ENCODE data around the gene HECTD2. TPM values are rescaled to one million over a fixed set of nuclear protein-coding genes. Genes with fewer than 3 reads are reported as not detected.
A peak's percentile ranks its signal among the peaks of the same experiment; 100 is the strongest.

Gene HECTD2
- total RNA-seq, 6 donors from 2014 or later, result 5.0 to 14.5 (median 9.2) TPM

DNA sequence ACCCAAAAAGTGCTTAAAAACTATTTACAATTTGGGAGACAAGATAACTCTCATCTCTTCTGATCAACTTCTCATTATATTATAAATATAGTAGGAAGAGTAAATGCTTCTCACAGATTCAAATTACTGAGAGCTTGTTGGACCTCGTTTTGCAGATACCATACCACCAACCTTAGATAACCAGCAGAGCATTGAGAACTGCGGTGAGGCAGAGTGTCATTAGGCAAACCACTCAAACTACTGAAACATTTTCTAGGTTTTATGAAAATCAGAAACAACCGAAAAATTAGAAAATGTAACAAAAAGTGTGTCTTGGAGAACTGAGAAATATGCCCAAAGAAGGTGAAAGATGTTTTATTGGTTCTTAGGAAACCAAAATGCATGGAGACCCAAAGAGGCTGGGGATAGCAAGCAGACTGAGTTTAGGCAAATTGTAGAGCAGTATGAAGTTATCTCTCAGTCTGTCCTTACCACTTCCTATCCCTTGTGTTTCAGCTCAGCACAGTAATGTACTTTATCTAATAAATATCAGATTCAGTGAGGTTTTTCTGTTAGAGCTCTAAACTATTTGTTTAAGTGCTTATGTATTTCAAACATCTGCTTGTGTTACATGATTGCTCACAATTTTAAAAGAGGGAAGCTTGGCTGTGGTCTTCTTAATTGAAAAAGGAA lies 77.9 kb downstream of the HECTD2 start:
- 81 to 88% methylated on average over 3 of the region's 3 CpGs for WGBS, 2 donors
- no peak for TF ChIP-seq EP300 (IDR thresholded peaks at IDR 0.05)
- TF ChIP-seq POLR2A (IDR thresholded peaks at IDR 0.05), result no peak
- no peak for TF ChIP-seq CTCF (IDR thresholded peaks at IDR 0.05)
- TF ChIP-seq POLR2AphosphoS5 (IDR thresholded peaks at IDR 0.05), result no peak
- Histone ChIP-seq H3K36me3 (peaks cover 0 to 11% (median 0%) of the 10 kb centered on the region in 4 donors), H3K27ac (no peak overlapping the region), H3K4me3 (no peak overlapping the region), H3K4me1 (no peaks in the 10 kb centered on the region), H3K9me3 (no peaks in the 10 kb centered on the region), H3K27me3 (no peaks in the 10 kb centered on the region)
- DNase-seq, result no peak
- no peak for ATAC-seq (ENCODE audit: low FRiP score in 2 of 2)

- TF ChIP-seq POLR2AphosphoS5 (IDR thresholded peaks at IDR 0.05) (no peak), CTCF (IDR thresholded peaks at IDR 0.05) (peak in 5 of 6 experiments; percentile 7 to 46 (median 25))
- H3K9me3 ChIP-seq, result no peaks in the 10 kb centered on the region
- no peak for ATAC-seq (ENCODE audit: low FRiP score in 2 of 2)
- peaks cover 0 to 7% (median 0%) of the 10 kb centered on the region in 4 donors for H3K36me3 ChIP-seq
- H3K27me3 ChIP-seq, result no peaks in the 10 kb centered on the region
- no peak overlapping the region for H3K27ac ChIP-seq
- 49 to 58% methylated on average over 2 of the region's 2 CpGs for WGBS, 2 donors
- no peak overlapping the region for H3K4me3 ChIP-seq
- no peak for DNase-seq
- H3K4me1 ChIP-seq, result no peaks in the 10 kb centered on the region
Observed at GRCh38 chr10:91493313-91493712, 83.2 kb downstream of the HECTD2 start.

- ATAC-seq (ENCODE audit: low FRiP score in 2 of 2), result no peak
- Histone ChIP-seq H3K4me1 (no peaks in the 10 kb centered on the region), H3K36me3 (peaks cover 0 to 21% (median 1%) of the 10 kb centered on the region in 4 donors), H3K9me3 (no peaks in the 10 kb centered on the region), H3K27ac (no peak overlapping the region), H3K27me3 (no peaks in the 10 kb centered on the region), H3K4me3 (no peak overlapping the region)
- DNase-seq, result no peak
- TF ChIP-seq POLR2AphosphoS5 (IDR thresholded peaks at IDR 0.05) (no peak), CTCF (IDR thresholded peaks at IDR 0.05) (no peak), EP300 (IDR thresholded peaks at IDR 0.05) (no peak), POLR2A (IDR thresholded peaks at IDR 0.05) (no peak)
Observed at GRCh38 chr10:91495402-91495801, 85.3 kb downstream of the HECTD2 start.

DNA sequence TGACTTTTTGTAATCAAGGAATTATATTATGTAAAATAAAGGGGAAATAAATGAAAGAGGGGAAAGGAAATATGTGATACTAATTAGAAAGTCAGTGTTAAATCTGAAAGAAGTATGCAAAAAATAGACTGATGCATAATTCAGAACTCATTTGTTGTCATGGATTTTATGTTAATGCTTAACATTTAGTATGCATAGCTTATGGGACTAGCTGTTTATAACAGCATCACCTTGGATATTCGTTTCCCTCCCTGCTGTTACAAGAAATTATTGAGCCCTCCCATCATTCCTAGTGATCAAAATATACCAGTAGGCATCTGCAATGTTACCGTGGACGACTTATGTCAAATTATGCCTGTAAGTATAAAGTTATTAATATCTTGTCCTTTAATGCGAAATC lies 85.9 kb downstream of the HECTD2 start:
- Histone ChIP-seq H3K27me3 (no peaks in the 10 kb centered on the region), H3K27ac (no peak overlapping the region), H3K36me3 (peaks cover 0 to 21% (median 1%) of the 10 kb centered on the region in 4 donors), H3K4me1 (no peaks in the 10 kb centered on the region), H3K9me3 (no peaks in the 10 kb centered on the region), H3K4me3 (no peak overlapping the region)
- ATAC-seq (ENCODE audit: low FRiP score in 2 of 2) (no peak), DNase-seq (no peak)
- TF ChIP-seq CTCF (IDR thresholded peaks at IDR 0.05) (no peak), POLR2A (IDR thresholded peaks at IDR 0.05) (no peak), EP300 (IDR thresholded peaks at IDR 0.05) (no peak), POLR2AphosphoS5 (IDR thresholded peaks at IDR 0.05) (no peak)
- 88 to 91% methylated on average over 4 of the region's 4 CpGs for WGBS, 2 donors
